ENCODE results near the gene ATP10A.

The ATP10A gene

DNA sequence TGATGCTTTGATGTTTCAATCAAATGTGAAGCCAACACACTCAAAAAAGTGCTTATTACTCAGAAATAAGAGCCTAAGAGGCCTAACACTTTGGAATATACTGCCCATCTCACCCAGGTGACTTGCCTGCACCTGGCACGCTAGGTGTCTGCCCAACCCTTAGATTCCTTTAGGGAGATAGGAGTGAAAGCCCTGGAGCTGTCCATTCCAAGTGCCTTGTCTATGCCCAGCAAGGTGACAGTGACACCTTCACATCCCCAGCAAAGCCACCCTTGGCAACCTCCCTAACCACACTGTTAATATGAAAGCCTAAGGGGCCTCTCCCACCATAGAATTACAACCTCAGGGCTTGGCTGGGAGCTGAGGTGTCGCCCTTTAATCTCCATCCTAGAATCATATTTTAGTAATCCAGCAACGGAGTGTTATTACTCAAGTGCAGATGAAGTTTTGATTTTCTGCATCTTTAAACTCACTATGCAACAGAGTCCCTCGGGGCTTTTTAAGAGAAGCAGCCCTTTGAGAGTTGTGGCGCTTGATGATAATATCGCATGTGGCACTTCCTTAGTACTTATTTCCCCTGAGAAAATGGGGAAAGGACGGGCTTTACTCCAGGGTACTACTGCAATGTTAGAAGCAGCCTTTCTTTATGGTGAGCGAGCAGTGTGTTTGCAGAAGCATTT, 24.8 kb downstream of the ATP10A start:
- DNase-seq: no peak

DNA sequence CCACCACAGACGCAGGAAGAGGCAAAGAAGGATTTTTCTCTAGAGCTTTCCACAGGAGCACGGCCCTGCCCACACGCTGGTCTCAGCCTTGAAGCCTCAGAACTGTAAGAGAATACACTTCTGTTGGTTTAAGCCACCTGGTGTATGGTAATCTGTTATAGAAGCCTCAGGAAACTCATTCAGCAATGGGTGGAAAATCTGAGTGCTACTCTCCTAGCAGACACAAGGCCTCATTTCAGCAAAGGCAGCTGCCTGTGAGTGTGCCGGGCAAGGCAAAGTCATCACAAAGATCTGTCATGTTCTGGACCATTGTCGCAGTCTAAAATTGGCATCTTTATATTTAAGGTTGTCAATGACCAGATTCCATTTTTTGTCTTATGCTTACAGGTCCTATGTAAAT, 31.0 kb downstream of the ATP10A start:
- no peak for DNase-seq

DNA sequence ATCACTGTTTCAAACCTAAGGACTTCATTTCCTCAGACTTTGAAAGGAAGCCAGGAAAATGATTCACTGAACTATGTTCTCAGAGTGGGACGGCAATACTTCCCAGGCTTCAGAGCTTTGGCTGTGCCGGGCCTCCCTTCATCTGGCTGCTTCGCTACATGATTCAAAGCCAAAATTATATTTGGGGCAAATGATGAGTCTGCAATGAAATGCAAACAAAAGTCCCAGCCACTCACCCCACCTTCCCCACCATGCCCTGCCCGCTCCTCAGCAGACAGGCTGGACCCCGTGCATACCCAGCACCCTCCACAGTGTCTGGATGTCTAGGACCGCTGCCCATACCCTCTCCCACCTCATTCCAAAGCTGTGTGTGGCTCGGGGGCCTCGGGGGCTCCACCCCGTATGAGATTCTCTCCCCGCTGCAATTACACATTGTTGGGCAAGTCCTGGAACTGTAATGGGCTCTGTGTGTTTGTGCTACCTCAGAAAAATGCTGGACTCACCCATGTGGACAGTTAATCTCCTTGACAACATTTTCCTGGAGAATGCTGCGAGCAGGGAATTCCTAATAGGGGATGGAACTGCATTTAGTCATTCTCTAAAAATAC, 32.2 kb downstream of the ATP10A start:
- DNase-seq: peak in 1 of 58 donors; percentile 17

DNA sequence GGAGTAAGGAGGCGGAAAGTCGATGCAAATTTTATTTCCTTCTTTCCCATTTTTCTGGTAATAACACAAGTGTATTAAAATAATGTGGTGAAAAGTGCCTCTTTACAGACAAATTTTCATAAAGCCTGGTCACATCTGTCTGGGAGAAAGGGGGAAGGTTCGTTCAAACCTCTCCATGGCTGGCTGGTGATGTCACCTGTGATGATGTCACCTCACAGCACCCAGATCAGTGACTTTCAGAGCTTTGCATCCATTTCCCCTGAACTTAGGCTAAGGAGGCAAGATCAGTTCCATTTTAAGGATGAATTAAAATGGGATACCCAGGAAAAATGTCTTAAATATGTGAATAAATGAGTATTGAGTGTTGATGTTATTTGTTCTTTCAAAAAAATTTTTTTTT, 34.1 kb downstream of the ATP10A start:
- DNase-seq: no peak

DNA sequence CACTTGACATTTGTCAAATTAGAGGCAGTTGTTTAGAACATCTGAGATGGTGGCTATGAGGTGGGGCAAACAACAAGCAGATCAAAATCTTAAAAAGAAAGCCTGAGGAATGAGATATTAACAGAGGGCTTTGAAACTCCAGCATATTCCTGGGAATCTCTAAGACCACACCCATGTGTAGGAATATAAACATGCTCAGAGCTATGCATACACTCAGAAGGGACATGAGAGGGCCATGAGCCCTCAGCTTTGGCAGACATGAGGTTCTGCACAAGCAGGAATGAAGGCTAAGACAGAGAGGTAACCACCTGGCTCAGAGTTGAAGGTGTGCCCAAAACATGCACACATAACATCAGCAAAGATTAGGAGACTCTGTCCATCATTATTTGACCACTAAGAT, 37.9 kb downstream of the ATP10A start:
- no peak for DNase-seq

DNA sequence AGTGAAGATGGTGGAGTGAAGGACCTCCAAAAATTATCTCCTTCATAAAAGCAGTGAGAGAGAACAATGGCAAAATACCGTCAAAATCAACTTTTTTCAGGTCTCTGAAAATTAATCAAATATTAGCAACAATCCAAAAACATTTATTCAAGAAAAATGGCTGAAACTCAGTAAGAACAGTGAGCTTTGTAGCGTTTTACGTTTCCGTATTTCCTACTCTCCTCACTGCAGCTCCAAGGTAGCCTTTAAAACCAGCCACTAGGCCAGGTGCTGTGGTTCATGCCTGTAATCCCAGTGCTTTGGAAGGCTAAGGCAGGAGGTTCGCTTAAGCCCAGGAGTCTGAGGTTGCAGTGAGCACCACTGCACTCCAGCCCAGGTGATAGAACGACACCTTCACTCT, 38.5 kb downstream of the ATP10A start:
- no peak for DNase-seq

DNA sequence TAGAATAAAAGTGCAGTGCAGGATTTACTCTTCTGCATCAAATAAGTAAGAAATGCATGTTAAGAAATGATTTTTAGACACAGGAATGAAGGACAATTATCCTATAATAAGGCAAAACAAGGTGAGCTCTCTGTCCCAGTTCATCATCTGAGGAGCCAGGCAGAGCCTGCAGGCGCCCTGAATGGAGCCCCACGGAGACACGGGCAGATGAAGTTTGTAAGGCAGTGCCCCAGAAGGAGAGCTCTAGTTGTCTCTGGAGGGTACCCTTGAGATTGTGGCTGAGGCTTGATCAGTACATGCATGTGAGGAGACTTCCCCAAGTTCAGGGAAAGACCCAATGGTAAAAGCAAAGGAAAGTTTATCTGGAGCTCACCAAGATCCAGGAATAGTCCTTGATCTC, 50.3 kb downstream of the ATP10A start:
- DNase-seq: no peak

DNA sequence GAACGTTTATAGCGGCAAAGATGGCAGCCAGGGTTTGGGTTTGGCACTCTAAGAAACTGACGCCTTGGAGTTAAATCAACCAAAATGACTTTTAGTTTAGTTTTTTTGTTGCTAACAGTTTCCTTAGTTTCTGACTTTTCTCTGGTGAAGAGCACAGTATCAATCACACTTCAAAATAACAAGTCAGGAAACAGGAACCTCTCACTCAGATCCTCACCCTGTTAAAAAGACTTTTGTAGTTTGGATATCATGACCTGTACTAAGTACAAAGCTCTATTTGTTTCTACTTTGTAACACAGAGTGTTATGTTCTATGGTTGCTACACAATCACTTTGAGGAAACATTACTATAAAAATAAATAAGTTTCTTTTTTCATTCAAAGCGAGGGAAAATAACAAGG, 51.1 kb downstream of the ATP10A start:
- no peak for DNase-seq

DNA sequence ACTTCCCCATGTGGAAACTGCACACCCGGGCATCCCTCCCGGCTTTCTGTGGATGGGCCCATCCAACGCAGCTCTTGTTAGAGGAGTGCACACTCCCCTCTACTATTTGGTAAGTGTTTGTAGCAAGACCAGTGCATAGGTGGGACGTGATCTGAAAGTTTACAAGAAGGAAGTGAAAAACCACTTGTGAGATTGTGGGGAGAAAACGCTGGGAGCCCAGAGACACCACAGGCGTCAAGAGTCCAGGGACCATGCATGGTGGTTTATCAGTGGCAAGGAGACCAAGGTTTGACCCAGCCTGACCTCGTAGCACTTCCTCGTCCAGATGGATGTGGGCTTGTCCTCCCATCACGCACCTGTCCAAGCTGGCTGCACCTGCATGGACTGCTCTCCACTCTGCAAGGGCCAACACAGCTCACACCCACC, 51.6 kb downstream of the ATP10A start:
- DNase-seq: no peak

DNA sequence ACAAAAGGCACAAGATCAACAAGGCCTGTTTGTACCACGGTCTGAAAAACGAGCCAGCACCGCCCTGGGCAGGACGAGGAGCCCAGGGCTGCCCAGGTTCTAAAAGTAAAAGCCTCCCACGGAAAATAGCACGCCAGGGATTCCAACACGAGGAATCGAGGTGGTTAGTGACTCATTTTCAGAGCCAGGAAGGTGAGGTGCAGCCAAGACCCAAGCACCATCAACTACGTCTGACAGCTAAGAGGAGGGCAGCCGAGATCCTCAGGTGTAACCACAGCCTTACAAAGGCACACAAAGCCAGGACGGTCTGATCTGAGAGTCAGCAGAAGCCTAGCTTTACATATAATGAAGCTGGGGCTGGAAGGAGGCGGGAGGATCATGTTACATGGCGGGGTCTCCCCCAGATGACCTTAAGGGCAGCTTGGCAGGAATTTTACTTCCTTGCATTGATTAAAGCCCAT, 52.5 kb downstream of the ATP10A start:
- DNase-seq: no peak

DNA sequence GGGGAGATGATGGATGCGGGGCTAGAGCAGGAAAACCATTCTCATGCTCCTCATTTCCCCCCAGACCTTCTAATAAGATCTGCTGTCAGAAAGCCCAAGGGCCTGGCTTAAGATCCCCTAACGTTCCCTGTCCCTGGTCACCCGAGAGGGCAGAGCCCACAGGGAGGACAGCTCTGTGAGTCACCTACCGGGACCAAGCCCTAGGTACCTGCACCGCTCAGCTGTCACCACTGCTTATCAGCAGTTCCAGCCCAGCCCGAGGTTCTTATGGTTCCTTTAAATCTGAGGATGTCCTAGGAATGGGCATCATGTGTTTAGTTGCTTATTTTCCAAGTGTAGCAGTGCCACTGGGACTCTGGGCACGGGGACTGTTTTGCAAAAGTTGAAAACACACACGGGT, 53.0 kb downstream of the ATP10A start:
- no peak for DNase-seq

DNA sequence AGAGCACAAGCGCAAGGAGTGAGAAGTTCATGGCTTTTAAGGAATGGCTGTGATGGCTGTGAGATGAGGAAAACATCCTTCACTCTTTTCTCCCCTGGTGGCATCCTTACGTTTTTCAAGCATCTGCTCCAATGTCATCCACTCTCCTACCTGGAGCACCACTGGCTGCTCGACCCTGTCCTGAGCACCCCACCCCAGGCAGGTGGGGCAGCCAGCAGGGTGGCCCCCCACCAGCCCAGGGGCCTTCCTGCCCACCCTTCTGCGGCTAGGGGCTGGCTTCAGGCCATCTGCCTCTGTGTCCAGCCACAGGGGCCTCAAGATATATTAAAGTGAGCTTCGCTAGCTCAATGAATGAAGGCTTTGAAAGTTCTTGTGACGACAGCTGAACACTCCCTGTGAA, 56.1 kb downstream of the ATP10A start:
- no peak for DNase-seq

DNA sequence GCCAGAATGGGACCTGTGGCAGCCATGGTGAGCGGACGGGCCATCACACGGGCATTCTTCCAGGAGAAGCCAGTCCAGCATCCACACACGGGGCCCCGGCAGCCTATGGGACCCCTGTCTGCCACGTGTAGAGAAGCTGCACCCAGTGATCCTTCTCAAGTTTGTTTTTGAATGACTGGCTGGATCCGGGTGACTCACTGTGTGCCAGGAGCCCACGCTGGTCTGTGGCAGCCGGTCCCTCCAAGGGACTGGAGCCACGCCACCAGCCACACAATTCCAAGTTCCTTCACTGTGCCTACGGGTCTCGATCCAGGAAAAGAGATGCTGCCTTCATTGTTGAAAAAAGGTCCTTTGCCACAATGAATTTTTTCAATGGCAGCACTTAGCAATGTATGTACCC, 58.1 kb downstream of the ATP10A start:
- DNase-seq: peak in 15 of 58 donors; percentile 3 to 34 (median 16)

DNA sequence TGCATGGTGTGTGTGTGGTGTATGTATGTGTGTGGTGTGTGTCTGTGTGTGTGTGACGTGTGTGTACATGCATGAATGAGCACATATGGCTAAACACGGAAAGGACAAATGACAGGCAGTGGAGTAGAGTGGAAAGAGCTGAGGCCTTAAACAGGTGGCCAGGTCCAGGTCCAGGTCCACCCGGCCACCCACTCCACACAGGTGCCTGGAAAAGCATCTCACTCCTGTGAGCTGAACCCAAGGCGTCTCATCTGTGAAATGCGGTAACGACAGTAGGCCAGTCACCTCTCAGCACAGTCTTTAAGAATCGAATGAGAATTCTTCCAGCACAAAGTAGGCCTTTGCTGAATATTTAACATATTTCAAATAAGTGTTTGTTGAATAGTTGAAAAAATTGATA, 58.7 kb downstream of the ATP10A start:
- DNase-seq: no peak

DNA sequence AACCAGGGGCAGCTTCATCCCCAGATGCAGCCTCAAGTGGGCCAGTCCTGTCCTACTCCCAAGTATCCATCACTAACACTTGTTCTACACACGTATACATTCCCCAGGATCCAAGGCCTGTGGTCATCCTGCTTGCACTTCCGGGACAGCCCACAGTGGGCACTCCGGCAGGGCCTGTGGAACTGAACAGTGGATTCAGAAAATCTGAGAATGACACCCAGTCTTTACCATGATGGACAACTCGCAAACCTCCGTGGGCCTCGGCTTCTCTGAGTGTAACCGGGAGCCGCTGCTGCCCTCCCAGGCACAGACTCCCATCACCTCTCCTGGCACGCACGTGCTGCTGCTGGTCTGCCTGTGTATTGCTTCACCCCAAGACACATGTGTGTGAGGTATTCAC, 59.6 kb downstream of the ATP10A start:
- DNase-seq: no peak

DNA sequence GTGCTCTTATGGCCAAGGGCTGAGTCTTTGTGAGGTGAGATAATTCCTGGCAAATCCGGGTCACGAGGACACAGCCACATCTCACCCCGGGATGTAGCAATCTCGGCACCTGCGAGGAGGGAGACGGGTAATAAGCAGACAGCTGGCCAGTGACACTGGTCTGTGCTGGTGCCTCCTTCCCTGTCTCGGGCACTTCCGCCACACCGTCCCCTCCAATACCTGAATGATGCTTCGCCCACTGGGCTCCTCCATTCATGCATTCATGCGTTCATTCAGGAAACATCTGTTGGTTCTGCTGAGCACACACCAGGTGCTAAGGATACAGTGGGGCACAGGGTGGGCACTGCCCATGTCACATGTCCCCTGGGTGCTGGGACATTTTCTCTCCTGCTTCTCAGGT, 60.1 kb downstream of the ATP10A start:
- DNase-seq: no peak

DNA sequence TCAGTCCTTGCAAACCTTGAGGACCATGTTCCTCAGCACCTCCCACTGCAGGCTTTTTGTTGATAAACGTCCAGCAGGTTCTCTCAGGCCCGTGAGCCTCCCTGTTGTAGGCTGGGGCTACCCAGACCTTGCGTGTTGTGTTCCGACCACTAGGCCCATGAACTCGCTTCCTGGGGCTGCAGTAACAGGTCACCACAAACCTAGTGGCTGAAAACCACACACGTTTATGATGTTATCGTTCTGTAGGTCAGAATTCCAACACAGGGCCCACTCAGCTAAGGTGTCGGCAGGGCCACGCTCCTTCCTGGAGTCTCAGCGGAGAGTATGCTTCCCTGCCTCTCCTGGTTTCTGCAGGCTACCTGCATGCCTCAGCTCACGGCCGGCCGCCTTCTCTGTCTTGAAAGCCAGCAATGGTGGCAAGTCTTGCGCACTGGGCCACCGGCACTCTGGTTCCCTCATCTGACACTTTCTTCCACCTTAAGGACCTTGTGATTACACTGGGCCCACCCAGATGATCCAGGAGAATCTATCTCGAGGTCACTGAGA, 60.8 kb downstream of the ATP10A start:
- no peak for DNase-seq

DNA sequence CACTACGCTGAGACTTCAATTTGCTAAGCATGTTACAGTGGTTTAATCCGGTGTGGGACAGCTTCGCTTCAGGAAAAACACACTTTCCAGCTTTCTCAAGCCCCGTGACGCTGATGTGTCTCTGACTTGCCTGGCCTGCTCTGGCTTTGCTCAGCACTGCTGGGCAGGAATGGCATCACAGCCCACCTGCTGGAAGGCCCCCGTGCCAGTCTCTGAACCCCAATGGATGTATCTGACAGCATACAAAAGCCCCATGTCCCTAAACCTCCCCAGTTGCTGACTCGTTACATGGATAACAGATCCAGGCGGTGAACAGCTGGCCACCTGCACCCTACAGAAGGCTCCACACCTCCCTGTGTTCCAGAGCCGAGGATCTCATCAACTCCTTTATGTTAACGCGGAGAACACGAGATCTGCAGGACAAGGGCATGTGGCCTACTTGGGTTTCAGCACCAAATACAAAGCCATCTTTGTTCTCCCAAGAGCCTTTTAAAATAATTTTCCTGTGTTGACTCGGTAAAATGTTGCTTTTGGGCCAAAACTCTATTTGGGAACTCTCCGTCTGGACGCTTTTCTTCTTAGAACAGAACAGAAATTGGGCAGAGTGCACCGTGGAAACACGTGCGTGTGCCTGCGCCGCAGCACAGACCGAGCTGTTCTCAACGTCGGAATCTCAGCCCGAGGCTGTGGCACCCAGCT, 61.4 kb downstream of the ATP10A start:
- DNase-seq: peak in 1 of 58 donors; percentile 11

DNA sequence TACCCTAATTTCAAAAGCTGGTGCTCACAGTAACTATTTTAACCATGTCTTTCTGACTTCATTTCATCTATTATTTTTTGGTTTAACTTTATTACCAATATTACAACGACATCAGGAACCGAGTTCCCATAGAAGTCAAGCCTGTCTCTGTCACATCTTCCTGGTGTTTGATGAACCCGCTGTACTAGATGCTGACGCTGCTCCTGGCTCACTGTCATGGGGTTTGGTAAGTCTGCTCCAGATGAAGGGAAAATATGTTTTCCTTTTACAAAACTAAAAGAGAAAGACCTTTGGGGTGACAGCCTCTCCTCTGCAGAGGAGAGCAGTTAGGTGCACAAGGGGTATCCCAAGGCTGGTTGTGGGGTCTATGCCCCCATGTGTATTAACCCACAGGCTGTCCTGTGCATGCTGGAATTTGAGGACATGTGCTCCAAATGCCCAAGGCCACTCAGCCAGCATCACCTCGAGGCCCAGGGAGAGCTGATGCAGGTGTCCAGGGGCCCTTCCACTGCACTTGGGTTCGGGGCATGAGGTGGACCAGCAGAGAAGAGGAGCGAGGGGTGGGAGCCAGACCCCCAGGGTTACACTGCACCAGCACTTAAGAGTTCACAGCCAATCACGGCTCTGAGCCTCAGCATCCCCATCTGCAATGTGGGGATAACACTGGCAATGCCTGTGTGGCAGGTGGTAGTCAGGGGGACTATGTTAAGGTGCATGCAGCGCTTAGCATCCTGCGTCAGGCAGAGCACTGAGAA, 62.2 kb downstream of the ATP10A start:
- no peak for DNase-seq

DNA sequence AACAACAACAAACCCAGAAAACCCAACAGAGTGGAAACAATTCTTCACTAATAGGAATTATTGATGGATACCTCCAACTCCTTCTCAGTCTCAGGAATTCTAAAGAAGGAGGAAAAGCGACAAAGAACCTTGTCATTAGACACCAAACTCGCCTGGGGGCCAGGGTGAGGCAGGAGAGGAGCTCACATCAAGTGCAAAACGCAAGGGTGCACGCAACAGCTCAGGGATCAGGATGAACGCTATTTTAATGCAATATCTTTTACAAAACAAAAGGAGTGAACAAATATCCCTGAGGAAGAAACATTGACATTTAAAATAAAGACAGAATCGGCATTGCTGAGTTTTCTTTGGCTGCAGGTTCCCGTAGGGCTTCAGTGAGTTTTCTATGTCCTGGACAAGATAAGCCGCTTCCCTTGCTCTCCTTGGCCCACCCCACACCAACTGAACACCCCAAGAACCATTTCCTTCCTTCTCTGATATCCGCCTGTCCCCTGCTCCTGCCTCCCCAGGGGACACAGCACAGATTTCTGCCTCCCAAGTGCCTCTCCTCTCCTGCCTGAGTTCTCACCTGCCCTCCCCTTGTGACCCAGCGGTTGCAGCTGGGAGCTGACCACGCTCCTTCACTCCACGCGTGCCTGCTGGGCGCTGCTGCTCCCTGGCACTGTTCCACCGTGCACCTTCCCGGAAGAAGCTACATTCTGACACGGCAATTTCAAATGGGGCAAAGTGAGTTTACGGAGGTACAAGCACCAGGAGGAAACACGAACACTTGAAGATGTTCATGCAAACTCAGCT, 63.0 kb downstream of the ATP10A start:
- no peak for DNase-seq

Data from anterior cingulate cortex (tissue), 58 donors.